Measurements from ENCODE around the gene VSIR. TPM values are rescaled to one million over a fixed set of nuclear protein-coding genes. Genes with fewer than 3 reads are reported as not detected.

VSIR gene
- total RNA-seq, 1 donor from 2014 or later = 19.5 TPM

DNA sequence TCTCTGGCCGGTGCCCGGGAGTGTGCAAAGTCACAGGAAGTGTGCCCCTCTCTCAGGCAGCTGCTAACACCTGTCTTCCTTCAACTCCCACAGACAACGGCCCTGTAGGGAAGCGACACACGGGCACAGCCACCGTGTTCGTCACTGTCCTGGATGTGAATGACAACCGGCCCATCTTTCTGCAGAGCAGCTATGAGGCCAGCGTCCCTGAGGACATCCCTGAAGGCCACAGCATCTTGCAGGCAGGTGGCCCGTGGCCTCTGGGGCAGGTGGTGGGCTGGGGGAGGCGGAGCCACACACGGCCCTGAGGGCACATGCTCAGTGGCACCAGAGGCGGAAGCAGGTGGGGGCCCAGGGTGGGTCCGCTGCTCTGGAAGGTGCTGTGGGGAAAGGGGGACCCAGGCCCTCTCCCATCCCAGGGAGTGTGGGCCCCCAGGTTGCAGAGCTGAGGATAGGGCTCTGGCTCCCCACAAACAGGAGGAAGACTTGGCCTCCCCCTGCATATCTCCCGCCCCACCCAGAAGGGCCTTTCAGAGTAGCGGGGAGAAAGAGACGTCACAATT, 60.7 kb downstream of the VSIR start:
- DNase-seq = no peak

DNA sequence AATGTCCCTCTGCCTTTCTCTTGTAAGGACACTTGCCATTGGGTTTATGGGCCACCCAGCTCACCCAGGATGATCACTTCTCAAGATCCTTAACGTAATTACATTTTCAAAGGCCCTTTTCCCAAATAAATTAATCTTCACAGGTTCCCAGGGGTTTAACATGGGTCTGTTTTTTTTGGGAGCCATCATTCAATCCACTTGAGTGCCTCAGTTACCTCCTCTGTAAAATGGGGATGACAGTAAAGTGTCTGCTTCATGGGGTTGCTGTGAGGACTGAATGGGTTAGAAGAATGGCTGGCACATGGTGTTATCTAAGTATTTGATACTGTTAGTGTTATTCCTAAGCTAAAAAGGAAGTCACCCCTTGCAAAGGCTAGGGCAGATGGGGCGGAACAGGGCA, 61.1 kb downstream of the VSIR start:
- no peak for DNase-seq

DNA sequence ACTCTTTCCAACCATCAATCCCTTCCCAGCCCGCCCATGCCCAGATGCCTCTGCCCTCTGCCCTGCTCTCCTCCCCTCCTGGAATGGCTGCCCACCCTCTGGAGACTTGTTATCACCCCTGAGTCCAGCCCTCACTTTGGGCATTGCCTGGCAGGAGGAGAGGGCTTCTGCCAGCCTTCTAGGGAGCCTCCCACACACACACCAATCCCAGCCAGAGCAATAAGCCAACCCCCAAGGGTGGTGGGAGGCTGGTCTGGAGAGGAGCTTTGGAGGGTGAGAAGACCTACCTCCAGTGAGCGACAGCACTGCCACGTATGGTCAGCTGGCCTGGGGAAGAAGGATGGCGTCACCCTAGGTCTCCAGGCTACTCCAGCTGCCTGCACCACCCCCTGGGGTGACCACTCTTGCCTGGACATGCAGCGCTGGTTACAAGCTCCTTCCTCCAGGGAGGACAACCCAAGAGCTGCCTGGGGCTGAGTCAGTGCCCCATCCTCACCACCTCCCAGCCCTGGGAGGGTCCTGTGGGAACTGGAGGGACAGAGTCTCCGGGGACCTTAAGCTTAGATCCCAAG, 62.2 kb downstream of the VSIR start:
- no peak for DNase-seq

DNA sequence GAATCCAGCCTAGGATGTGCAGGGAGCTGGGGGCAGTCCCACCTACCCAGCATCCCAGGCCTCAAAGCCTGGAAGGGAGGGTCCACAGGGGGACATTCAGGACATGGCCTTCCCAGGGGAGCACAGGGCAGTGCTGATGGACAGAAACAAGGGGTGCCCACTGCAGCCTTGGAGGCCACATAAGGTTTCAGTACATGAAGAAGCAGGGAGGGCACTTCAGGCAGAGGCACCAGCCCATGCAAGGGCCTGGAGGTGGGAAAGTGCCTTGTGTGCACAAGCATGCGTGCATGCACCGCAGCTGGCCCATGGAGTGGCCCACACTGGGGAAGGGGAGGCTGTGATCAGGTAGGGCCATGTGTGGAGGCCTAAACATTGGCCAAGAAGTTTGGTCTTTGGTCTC, 62.8 kb downstream of the VSIR start:
- DNase-seq = no peak

DNA sequence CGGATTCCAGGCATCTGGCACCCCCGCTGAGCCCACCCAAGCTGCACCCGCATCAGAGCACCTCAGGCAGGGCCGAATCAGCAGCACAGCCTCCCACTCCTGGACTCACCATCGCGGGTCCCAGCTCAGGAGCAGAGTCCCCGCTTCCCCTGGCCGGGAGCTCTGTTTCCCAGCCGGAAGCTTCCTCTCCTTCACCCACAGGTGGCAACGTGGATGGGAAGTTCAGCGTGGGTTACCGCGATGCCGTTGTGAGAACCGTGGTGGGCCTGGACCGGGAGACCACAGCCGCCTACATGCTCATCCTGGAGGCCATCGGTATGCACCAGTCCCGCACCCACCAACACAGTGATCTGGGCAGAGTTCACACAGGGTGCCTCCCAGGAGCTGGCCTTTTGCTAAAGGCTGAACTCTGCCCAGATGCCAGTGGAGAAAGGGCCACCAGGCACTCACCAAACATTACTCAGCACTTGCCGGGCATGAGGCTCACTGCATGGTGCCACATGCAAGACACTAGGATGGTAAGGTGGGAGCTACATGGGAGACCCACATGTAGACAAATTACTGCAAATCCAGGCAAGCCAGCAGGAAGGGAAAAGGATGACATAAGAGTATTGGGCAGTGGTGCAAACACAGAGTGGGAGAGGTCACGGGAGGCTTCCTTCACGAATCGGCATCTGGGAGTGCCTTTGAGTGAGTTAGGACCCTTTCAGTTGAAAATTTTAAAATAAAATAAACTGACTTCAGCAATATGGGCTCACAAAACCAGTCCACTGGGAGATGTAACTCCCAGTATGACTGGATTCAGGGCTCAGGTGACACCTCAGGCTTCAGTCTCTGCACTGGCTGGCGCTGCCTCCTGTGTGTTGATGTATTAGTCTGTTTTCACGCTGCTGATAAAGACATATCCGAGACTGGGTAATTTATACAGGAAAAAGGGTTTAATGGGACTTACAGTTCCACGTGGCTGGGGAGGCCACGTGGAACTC, 64.1 kb downstream of the VSIR start:
- no peak for DNase-seq

DNA sequence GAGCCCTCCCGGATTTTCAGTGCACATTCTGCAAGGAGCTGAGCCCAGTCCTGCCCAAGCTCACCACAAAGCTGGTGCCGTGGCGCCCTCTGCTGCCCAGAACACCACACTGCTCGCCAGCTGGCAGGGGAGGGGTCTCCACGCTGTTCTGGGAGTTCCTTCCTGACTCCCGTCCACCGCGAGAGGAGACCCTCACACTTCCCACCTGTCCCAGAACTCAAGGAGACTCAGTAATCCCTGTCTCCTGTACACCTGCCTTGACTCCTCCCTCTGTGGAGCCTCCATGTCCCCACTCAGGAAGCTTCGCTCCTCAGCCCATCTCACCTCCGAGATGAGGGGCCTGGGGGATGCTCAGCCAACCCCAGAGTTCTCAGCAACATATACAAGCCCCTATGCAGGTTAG, 65.0 kb downstream of the VSIR start:
- peak; percentile 77 for DNase-seq

DNA sequence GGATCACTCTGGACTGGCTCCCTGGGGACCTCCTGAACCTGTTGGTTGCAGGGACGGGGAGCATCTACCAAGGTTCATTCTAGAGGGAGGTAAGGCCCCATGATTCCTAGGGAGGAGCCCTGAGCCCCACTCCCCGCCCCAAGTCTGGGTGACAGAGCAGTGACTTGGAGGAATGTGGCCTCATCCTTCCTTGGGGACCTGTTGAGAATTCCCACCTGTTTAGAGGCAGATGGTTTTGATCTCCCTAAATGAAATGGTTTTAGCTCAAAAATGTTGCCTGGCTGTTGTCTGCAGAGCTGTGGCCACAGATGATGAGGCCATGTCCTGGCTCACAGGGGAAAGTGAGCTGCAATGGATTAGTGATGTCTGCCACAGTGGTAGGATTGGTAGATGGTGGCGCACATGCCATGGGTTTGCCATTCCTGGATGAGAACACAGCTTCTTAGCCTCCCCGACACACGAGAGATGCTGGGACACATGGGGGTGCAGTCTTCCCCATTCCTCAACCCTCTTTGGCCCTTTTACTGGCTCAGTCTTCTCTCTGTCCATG, 66.0 kb downstream of the VSIR start:
- DNase-seq = no peak

DNA sequence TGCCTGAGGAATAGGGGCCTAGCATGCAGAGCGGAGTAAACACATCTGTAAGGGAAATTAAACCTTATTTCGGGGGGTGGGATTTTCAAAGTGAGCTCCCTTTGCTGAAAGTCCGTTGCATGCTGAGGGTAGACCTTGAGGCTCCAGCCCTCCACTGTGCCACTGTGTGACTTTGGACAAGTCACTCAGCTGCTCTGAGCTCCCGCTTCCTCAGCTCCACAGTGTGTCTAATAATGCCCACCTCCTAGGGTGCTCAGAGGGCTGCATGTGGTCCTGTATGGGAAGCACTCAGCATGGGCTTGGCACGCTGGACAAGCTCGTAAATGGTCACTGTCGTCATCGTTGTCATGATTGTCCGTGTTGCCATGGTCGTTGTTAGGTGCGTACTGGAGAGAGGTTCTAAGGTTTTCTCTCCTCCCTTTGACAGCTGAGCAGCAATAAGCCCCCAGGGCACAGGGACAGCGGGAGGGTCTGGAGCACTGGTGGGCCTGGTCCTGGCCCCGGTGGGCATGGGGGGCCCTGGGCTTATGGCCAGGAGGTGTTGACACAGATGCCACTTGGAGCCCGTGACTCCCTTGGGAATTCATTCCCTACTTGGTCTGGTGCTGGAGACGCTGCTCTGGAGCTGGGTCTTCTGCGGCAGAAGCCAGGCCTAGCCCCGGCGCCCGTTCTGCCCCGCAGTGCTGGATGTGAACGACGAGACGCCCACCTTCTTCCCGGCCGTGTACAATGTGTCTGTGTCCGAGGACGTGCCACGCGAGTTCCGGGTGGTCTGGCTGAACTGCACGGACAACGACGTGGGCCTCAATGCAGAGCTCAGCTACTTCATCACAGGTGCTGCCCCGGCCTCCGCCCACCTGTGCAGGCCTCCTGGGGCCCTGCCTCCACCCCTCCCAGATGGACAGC, 66.9 kb downstream of the VSIR start:
- no peak for DNase-seq

DNA sequence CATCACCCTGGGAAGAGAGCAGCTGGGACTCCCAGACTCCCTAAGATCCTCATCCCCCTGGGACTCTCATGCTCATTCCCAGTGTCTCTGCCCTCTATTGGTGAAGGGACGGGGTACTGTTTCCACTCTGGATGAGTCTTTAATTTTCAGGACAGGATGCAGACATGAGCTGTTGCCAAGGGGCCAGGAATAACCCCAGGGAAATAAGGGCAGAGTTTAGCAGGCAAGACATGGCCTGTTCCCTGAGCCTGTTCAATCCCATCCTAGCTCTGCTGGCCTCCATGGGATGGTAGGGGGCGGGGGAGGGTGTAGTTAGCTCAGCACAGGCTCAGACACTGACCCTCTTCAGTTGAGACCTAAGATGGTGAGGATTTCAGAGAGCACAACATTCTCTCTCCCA, 67.7 kb downstream of the VSIR start:
- no peak for DNase-seq

DNA sequence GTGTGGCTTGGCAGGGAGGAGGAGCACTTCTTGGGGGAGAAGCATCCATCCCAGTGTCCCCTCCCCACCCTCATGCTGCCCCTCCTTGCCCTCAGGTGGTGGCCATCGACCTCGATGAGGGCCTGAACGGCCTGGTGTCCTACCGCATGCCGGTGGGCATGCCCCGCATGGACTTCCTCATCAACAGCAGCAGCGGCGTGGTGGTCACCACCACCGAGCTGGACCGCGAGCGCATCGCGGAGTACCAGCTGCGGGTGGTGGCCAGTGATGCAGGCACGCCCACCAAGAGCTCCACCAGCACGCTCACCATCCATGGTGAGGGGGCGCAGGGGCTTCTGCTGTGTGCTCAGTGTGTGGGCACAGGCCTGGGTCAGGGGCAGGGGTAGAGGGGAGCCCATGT, 68.5 kb downstream of the VSIR start:
- no peak for DNase-seq

DNA sequence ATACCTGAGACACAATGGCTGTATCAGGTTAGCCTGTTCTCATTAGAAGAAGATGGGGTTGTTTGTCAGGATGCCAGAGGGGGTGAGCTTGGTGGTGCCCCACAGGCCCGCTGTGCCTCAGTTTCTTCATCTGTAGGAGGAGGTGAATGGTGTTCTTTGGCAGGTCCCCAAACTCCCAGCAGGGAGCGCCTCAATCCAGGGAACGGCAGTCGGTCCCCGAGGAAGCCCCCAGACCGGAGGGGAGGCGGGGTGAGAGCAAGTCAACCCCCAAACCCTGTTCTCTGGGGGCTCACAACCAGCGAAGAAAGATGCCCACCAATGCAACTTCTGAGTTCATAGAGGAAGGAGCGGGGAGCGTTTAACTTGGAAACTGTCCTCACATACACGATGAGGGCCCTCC, 69.7 kb downstream of the VSIR start:
- DNase-seq = no peak

DNA sequence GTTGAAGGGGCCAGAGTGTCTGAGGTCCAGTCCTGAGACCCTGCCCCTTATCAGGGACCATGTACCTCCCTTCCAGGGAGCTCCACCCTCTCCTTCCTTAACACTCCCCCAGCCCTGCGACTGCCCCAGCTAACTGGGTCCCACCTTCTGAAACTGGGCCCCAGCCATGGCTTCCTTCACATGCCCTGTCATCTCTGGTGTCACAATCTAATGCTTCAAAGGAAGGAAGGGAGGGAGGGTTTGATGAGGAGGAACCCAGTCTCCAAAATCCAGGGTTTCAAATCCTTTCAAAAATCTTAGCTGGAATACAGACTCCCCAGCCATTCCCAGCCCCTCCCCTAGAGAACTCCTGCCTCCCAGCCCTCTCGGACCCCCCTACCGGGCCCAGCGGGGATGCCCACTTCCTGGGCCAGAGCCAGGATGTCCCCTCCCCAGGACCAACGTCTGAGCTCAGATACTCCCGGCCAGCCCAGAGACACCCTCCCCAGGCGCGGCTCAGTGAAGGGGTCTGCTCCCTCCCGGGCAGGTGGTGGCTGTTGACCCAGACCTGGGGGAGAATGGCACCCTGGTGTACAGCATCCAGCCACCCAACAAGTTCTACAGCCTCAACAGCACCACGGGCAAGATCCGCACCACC, 71.7 kb downstream of the VSIR start:
- DNase-seq = no peak

DNA sequence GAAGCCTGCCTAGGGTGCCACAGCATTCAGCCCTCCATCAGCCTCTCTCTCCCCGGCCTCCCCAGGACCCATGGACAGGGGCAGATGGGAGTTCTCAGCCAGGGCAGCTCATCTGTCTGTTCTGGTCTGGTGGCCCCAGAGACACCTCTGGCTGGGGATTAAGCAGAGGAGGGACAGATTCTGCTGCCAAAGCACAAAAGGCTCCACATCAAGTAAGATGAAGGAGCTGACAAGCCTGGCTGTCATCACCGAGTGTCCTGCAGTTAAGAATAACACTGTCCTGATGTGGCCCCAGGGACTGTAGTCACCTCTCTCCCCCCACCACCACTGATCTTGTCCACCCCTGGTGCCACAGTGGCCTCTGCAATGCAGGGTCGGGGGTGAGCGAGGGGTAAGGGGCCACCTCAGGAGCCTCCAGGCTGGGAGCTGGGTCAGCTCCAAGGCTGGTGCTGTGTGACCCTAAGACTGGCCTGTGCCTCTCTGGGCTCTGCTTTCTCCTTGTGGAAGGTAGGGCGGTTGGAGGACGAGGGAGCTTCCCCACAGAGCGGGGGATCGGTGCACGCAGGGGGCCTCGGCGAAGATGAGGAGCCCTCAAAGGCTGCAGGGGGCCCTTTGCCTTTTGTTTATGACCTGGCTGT, 72.5 kb downstream of the VSIR start:
- no peak for DNase-seq

DNA sequence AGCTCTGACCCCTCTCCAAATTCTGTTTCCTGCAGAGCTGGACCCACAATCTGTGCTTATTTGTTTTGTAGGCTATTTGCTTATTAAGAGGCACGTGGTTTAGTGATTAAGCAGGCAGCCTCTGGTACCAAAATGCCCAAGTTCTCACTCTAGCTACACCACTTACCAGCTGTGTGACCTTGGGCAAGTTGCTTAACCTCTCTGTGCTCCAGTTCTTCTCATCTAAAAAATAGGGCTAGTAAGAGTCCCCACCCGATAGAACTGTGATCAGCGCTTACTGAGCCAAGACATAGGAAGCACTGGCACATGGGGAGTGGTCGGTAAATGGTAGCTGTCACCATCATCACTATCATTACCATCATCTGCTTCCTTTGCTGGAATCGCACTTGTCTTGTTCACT, 74.6 kb downstream of the VSIR start:
- no peak for DNase-seq

DNA sequence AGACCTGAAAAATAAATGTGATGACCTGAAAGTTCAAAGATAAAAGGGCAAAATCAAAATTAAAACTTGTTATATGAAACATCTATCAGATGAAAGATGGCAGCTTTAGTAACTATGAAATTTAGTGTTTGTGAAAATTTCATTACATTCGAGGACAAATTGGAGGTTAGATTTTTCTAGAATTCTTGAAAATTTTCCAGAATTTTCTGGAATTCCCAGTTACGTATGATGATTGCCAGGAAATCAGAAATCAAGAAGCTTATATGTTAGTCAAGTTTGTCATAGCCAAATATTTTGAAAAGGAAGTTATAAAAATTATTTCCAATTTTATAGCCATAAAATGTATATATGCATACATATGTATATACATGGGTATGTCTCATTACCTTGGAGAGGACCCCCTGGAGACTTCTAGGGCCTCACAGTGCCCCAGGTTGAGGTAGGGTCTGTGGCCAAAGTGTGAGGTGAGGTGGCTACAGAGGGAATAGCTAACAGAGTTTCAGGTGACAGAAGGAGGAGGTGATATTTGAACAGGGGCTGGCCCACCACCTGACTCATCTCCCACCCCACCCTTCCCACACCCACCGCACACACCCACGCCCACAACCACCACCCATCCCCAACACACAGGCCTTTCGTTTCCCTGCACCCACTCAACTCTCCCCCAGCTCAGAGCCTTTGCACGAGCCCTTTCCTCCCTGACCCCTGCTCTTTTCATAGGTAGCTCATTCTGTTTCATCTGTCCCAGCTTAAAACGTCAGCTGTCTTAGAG, 75.2 kb downstream of the VSIR start:
- DNase-seq = no peak

Small RNA genes within 50 kb of the gene (small RNA-seq; reads per million reads assigned to genes)
- gene MIR7152 (ENCODE audit: low replicate concordance) = 0.10 reads per million

Other genes with a start within 250 kb of the VSIR start
- gene C10orf105, start 53.7 kb downstream of the VSIR start, total RNA-seq = 0.10 TPM
- gene PSAP, start 77.7 kb upstream of the VSIR start, total RNA-seq = 564 TPM
- 29.6 TPM for gene CHST3, start 190.9 kb upstream of the VSIR start, total RNA-seq

All from tongue (tissue), 3 donors.